MCF 10A (cell line): ENCODE measurements around the gene PTTG1. TPM values are rescaled to one million over a fixed set of nuclear protein-coding genes. Genes with fewer than 3 reads are reported as not detected.

ENCODE experiments used
- BruUV-seq: library from RNA; stranded (reverse); fragments of 400-500 nt; replicated peaks from 2 replicates; lab custom pipeline; 2021; lab: Mats Ljungman, UMichigan
- CTCF ChIA-PET: fragments of 300-600 bp; sonication (Branson Sonifier 250); formaldehyde crosslinking; extraction: SDS; loops from one replicate; lab custom pipeline; 2021; ENCODE audit warnings: antibody characterized with exemption, inconsistent platforms; lab: Yijun Ruan, JAX
- POLR2A ChIA-PET: fragments of 300-600, 350-650 bp; sonication (Branson Sonifier 250); formaldehyde crosslinking; extraction: SDS; loops from one replicate; lab custom pipeline; 2020; ENCODE audit warnings: antibody characterized with exemption, inconsistent platforms; lab: Yijun Ruan, JAX
- DNase-seq: peaks from one replicate; pipeline ENCODE4 v3.0.0-alpha.2; 2018; ENCODE audit not compliant: unreplicated experiment
- H3K27ac Mint-ChIP-seq: one replicate; pipeline ENCODE4 v1.8.0; 2022; ENCODE audit warnings: mild to moderate bottlenecking, low read depth, mixed read lengths; ENCODE audit not compliant: unreplicated experiment
- H3K27me3 Mint-ChIP-seq: one replicate; pipeline ENCODE4 v1.8.0; 2022; ENCODE audit warnings: mixed read lengths; ENCODE audit not compliant: insufficient read depth, unreplicated experiment
- H3K36me3 Mint-ChIP-seq: one replicate; pipeline ENCODE4 v1.8.0; 2022; ENCODE audit warnings: mild to moderate bottlenecking, moderate library complexity, mixed read lengths; ENCODE audit not compliant: insufficient read depth, unreplicated experiment
- H3K4me1 Mint-ChIP-seq: one replicate; pipeline ENCODE4 v1.8.0; 2022; ENCODE audit warnings: mixed read lengths; ENCODE audit not compliant: insufficient read depth, unreplicated experiment
- H3K4me3 Mint-ChIP-seq: one replicate; pipeline ENCODE4 v1.8.0; 2022; ENCODE audit warnings: mild to moderate bottlenecking, moderate library complexity, mixed read lengths; ENCODE audit not compliant: unreplicated experiment
- H3K9me3 Mint-ChIP-seq: one replicate; pipeline ENCODE4 v1.8.0; 2022; ENCODE audit warnings: mixed read lengths; ENCODE audit not compliant: unreplicated experiment
- intact Hi-C: fragments of 100-400 bp; cut with micrococcal nuclease; formaldehyde crosslinking; loops from 2 replicates; pipeline ENCODE4 v1.14.1; 2022
- total RNA-seq: library from RNA; stranded (reverse); gene quantifications from 2 replicates; pipeline ENCODE4 v1.2.3, GENCODE V29; 2022
- TF ChIP-seq, protein P1 (sequence below): fragments of 200-600 bp; IDR thresholded peaks from one replicate; pipeline ENCODE4 v1.8.0; 2022; ENCODE audit warnings: antibody characterized with exemption, mild to moderate bottlenecking; ENCODE audit not compliant: unreplicated experiment

PTTG1 gene
- total RNA-seq, 1 experiment from 2014 or later: 119 TPM

DNA sequence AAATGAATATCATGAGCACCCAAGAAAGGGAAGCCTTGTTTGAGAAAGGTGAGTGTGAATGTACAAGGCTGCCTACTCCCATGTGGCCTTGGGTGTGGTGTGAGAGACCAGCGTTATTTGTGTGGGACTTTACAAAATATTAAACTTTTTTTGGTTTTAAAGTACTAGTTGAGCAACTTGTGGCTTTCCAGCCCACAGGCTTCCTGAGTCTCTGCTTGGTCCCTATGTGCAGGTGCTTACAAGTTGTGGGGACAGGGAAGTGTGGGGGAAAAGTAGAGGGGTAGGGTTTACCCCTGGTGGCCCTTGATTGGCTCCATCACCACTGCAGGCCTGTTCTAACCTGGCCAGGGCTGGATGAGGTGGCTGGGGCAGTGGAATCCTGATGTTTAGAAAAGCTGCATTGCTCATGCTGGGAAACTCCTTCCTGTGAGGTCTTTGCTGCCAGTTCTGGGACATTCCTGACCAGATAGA lies 19.7 kb downstream of the PTTG1 start:
- intact Hi-C loops: no loop called here
- DNase-seq: no peak
- TF ChIP-seq, protein P1, sequence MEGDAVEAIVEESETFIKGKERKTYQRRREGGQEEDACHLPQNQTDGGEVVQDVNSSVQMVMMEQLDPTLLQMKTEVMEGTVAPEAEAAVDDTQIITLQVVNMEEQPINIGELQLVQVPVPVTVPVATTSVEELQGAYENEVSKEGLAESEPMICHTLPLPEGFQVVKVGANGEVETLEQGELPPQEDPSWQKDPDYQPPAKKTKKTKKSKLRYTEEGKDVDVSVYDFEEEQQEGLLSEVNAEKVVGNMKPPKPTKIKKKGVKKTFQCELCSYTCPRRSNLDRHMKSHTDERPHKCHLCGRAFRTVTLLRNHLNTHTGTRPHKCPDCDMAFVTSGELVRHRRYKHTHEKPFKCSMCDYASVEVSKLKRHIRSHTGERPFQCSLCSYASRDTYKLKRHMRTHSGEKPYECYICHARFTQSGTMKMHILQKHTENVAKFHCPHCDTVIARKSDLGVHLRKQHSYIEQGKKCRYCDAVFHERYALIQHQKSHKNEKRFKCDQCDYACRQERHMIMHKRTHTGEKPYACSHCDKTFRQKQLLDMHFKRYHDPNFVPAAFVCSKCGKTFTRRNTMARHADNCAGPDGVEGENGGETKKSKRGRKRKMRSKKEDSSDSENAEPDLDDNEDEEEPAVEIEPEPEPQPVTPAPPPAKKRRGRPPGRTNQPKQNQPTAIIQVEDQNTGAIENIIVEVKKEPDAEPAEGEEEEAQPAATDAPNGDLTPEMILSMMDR: no peak

GRCh38 chr5:160442824-160443431 lies 21.3 kb downstream of the PTTG1 start:
- ChIA-PET POLR2A (no interaction called here), CTCF (interaction anchor here (1.0 to 6.0 kb wide), 3 partner anchors 18 to 345 kb away, joined by 3 to 197 read pairs (median 3); partner anchors contain the start of genes PTTG1 and SLU7)
- peaks cover 6% of the 10 kb centered on the region for H3K4me1 Mint-ChIP-seq
- no peak overlapping the region for H3K4me3 Mint-ChIP-seq
- H3K27ac Mint-ChIP-seq: no peak overlapping the region
- no peaks in the 10 kb centered on the region for H3K9me3 Mint-ChIP-seq
- no TSS peak for BruUV-seq
- H3K27me3 Mint-ChIP-seq: no peaks in the 10 kb centered on the region
- intact Hi-C loops: no loop called here
- TF ChIP-seq, protein P1: no peak
- H3K36me3 Mint-ChIP-seq: no peaks in the 10 kb centered on the region
- DNase-seq: no peak

More for the DNA sequence above, 19.7 kb downstream of the PTTG1 start:
- H3K9me3 Mint-ChIP-seq: no peaks in the 10 kb centered on the region
- H3K27ac Mint-ChIP-seq: no peak overlapping the region
- no peak overlapping the region for H3K4me3 Mint-ChIP-seq
- H3K4me1 Mint-ChIP-seq: peaks cover 6% of the 10 kb centered on the region
- no peaks in the 10 kb centered on the region for H3K36me3 Mint-ChIP-seq
- ChIA-PET POLR2A (interaction anchor here (0.5 kb wide), 1 partner anchor 1277 kb away, joined by 3 read pairs; no protein-coding TSS in a partner anchor), CTCF (interaction anchor here (0.8 to 6.0 kb wide), 4 partner anchors 16 to 346 kb away, joined by 3 to 197 read pairs (median 29); partner anchors contain the start of genes PTTG1 and SLU7)
- H3K27me3 Mint-ChIP-seq: peaks cover 2% of the 10 kb centered on the region
- no TSS peak for BruUV-seq

DNA sequence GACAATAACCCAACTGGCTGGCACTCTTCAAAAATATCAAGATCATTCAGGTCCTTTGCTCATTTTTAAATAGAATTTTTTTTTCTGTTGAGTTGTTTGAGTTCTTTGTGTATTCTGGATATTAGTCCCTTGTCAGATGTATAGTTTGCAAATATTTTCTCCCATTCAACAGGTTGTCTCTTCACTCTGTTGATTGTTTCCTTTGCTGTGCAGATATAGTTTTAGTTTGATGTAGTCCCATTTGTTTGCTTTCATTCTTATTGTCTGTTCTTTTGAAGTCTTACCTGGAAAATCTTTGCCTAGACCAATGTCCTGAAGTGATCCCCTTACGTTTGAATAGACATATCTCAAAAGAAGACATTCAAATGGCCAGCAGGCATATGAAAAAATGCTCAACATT lies 22.8 kb downstream of the PTTG1 start:
- POLR2A ChIA-PET: no interaction called here
- no peaks in the 10 kb centered on the region for H3K4me1 Mint-ChIP-seq
- TF ChIP-seq, protein P1: no peak
- CTCF ChIA-PET: no interaction called here
- H3K4me3 Mint-ChIP-seq: no peak overlapping the region
- no TSS peak for BruUV-seq
- no peak overlapping the region for H3K27ac Mint-ChIP-seq
- intact Hi-C loops: no loop called here
- H3K9me3 Mint-ChIP-seq: no peaks in the 10 kb centered on the region
- H3K27me3 Mint-ChIP-seq: no peaks in the 10 kb centered on the region
- no peaks in the 10 kb centered on the region for H3K36me3 Mint-ChIP-seq
- no peak for DNase-seq

DNA sequence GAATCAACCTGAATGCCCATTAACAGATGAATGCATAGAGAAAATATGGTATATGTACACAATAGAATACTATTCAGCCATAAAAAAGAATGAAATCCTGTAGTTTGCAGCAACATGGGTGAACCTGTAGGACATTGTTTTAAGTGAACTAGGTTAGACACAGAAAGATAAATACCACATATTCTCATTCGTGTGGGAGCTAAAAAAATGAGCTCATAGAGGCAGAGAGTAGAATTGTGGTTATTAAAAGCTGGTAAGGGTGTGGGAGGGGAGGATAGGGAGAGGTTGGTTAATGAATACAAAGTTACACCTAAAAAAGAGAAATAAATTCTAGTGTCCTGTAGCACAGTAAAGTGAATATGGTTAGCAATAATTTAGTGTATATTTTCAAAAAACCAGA lies 23.5 kb downstream of the PTTG1 start:
- CTCF ChIA-PET: no interaction called here
- POLR2A ChIA-PET: no interaction called here

More for the DNA sequence above, 23.5 kb downstream of the PTTG1 start:
- no peaks in the 10 kb centered on the region for H3K36me3 Mint-ChIP-seq
- TF ChIP-seq, protein P1: no peak
- intact Hi-C loops: no loop called here
- no TSS peak for BruUV-seq
- no peak overlapping the region for H3K4me3 Mint-ChIP-seq
- H3K9me3 Mint-ChIP-seq: no peaks in the 10 kb centered on the region
- H3K27ac Mint-ChIP-seq: no peak overlapping the region
- no peaks in the 10 kb centered on the region for H3K4me1 Mint-ChIP-seq
- no peak for DNase-seq
- H3K27me3 Mint-ChIP-seq: no peaks in the 10 kb centered on the region
